Glutamatergic neuron (in vitro differentiated cells): ENCODE measurements around the gene NELFB. TPM values are rescaled to one million over a fixed set of nuclear protein-coding genes. Genes with fewer than 3 reads are reported as not detected.
A peak's percentile ranks its signal among the peaks of the same experiment; 100 is the strongest.

Source experiments
- DNase-seq: peaks from one replicate; pipeline ENCODE4 v3.0.0; 2022
- H3K27ac Mint-ChIP-seq: one replicate; pipeline ENCODE4 v1.8.0; 2020; ENCODE audit warnings: mild to moderate bottlenecking, mixed read lengths, inconsistent platforms; ENCODE audit not compliant: unreplicated experiment
- H3K27me3 Mint-ChIP-seq: one replicate; pipeline ENCODE4 v1.8.0; 2020; ENCODE audit warnings: mild to moderate bottlenecking, moderate library complexity, mixed read lengths, inconsistent platforms; ENCODE audit not compliant: unreplicated experiment
- H3K36me3 Mint-ChIP-seq: one replicate; pipeline ENCODE4 v1.8.0; 2020; ENCODE audit warnings: mild to moderate bottlenecking, mixed read lengths, inconsistent platforms; ENCODE audit not compliant: unreplicated experiment
- H3K4me1 Mint-ChIP-seq: one replicate; pipeline ENCODE4 v1.8.0; 2020; ENCODE audit warnings: mild to moderate bottlenecking, low read depth, mixed read lengths, inconsistent platforms; ENCODE audit not compliant: unreplicated experiment
- H3K4me3 Mint-ChIP-seq: one replicate; pipeline ENCODE4 v1.8.0; 2020; ENCODE audit warnings: mild to moderate bottlenecking, mixed read lengths, inconsistent platforms; ENCODE audit not compliant: unreplicated experiment
- H3K9me3 Mint-ChIP-seq: one replicate; pipeline ENCODE4 v1.8.0; 2020; ENCODE audit warnings: mild to moderate bottlenecking, moderate library complexity, mixed read lengths, inconsistent platforms; ENCODE audit not compliant: unreplicated experiment
- CTCF ChIP-seq: fragments of 200-600 bp; sonication (generic); IDR thresholded peaks from one replicate; pipeline ENCODE4 v1.5.0; 2021; ENCODE audit not compliant: partially characterized antibody, unreplicated experiment
- total RNA-seq: library from RNA; stranded (reverse); fragmentation: NEBNext Ultra II Directional; extraction: Animal tissue kit (Norgen Biotek cat#: 25700); gene quantifications from one replicate; pipeline ENCODE4 v1.2.1, GENCODE V29; 2021; ENCODE audit not compliant: unreplicated experiment

The NELFB gene
- total RNA-seq, 1 donor from 2014 or later: 48.5 TPM

- Mint-ChIP-seq H3K4me3 (no peak overlapping the region), H3K27ac (no peak overlapping the region), H3K36me3 (no peaks in the 10 kb centered on the region), H3K4me1 (no peaks in the 10 kb centered on the region), H3K9me3 (peaks cover 4% of the 10 kb centered on the region), H3K27me3 (peaks cover 5% of the 10 kb centered on the region)
- no peak for TF ChIP-seq CTCF
- DNase-seq: no peak
Observed at GRCh38 chr9:137268538-137269201, 13.5 kb downstream of the NELFB start.

- no peak for DNase-seq
- H3K27ac Mint-ChIP-seq: no peak overlapping the region
- no peak for TF ChIP-seq CTCF
- H3K4me1 Mint-ChIP-seq: peaks cover 3% of the 10 kb centered on the region
- peaks cover 4% of the 10 kb centered on the region for H3K9me3 Mint-ChIP-seq
- no peak overlapping the region for H3K4me3 Mint-ChIP-seq
- peaks cover 5% of the 10 kb centered on the region for H3K27me3 Mint-ChIP-seq
- no peaks in the 10 kb centered on the region for H3K36me3 Mint-ChIP-seq
Observed at GRCh38 chr9:137269231-137269772, 14.2 kb downstream of the NELFB start.

- no peak for TF ChIP-seq CTCF
- Mint-ChIP-seq H3K27ac (peak overlapping the region; percentile 28), H3K4me1 (peaks cover 17% of the 10 kb centered on the region)
Observed at GRCh38 chr9:137270929-137271695, 16.0 kb downstream of the NELFB start.

GRCh38 chr9:137271696-137272076 lies 16.6 kb downstream of the NELFB start:
- no peak for TF ChIP-seq CTCF
- Mint-ChIP-seq H3K4me1 (peaks cover 17% of the 10 kb centered on the region), H3K36me3 (no peaks in the 10 kb centered on the region), H3K9me3 (peaks cover 10% of the 10 kb centered on the region), H3K4me3 (no peak overlapping the region), H3K27me3 (peaks cover 9% of the 10 kb centered on the region), H3K27ac (peak overlapping the region; percentile 28)
- no peak for DNase-seq

More at GRCh38 chr9:137270929-137271695, 16.0 kb downstream of the NELFB start:
- H3K4me3 Mint-ChIP-seq: no peak overlapping the region
- no peak for DNase-seq
- H3K9me3 Mint-ChIP-seq: peaks cover 10% of the 10 kb centered on the region
- H3K36me3 Mint-ChIP-seq: no peaks in the 10 kb centered on the region
- peaks cover 9% of the 10 kb centered on the region for H3K27me3 Mint-ChIP-seq
